Astrocyte of the hippocampus (primary cell): ENCODE results near the gene TMEFF2.
A peak's percentile ranks its signal among the peaks of the same experiment; 100 is the strongest.

Experiments used
- DNase-seq: peaks from one replicate; pipeline ENCODE4 v3.0.0; 2011; ENCODE audit warnings: low read depth, low spot score

The TMEFF2 gene

GRCh38 chr2:192013211-192013610 lies 181.5 kb downstream of the TMEFF2 start:
- no peak for DNase-seq

- no peak for DNase-seq
Measured at GRCh38 chr2:192011196-192011595, 183.5 kb downstream of the TMEFF2 start.

- no peak for DNase-seq
Measured at GRCh38 chr2:192010073-192010472, 184.7 kb downstream of the TMEFF2 start.

- peak; percentile 35 for DNase-seq
Measured at GRCh38 chr2:192007581-192008228, 187.0 kb downstream of the TMEFF2 start.

- DNase-seq, result no peak
Measured at GRCh38 chr2:192005211-192005610, 189.5 kb downstream of the TMEFF2 start.

- DNase-seq, result no peak
Measured at GRCh38 chr2:192004188-192004963, 190.4 kb downstream of the TMEFF2 start.

- no peak for DNase-seq
Measured at GRCh38 chr2:192002418-192002817, 192.3 kb downstream of the TMEFF2 start.

- no peak for DNase-seq
Measured at GRCh38 chr2:192000196-192000980, 194.3 kb downstream of the TMEFF2 start.

GRCh38 chr2:191999101-191999841 lies 195.5 kb downstream of the TMEFF2 start:
- DNase-seq, result peak; percentile 12

- DNase-seq, result no peak
Measured at GRCh38 chr2:191995285-191995684, 199.4 kb downstream of the TMEFF2 start.

- DNase-seq, result peak; percentile 33
Measured at GRCh38 chr2:191994749-191995148, 200.0 kb downstream of the TMEFF2 start.

GRCh38 chr2:191991442-191991841 lies 203.3 kb downstream of the TMEFF2 start:
- no peak for DNase-seq

GRCh38 chr2:191985740-191986139 lies 209.0 kb downstream of the TMEFF2 start:
- DNase-seq, result no peak

- DNase-seq, result no peak
Measured at GRCh38 chr2:191983591-191983990, 211.1 kb downstream of the TMEFF2 start.

- DNase-seq, result no peak
Measured at GRCh38 chr2:191983186-191983585, 211.5 kb downstream of the TMEFF2 start.

GRCh38 chr2:191981706-191982105 lies 213.0 kb downstream of the TMEFF2 start:
- DNase-seq, result no peak

GRCh38 chr2:191980483-191980882 lies 214.2 kb downstream of the TMEFF2 start:
- no peak for DNase-seq

- DNase-seq, result no peak
Measured at GRCh38 chr2:191979221-191979730, 215.5 kb downstream of the TMEFF2 start.

GRCh38 chr2:191977754-191978153 lies 217.0 kb downstream of the TMEFF2 start:
- DNase-seq, result no peak

- peak; percentile 82 for DNase-seq
Measured at GRCh38 chr2:191976436-191976835, 218.3 kb downstream of the TMEFF2 start.

GRCh38 chr2:191974676-191975075 lies 220.1 kb downstream of the TMEFF2 start:
- no peak for DNase-seq
